Stimulated activated CD4-positive, alpha-beta T cell treated with anti-CD3 and anti-CD28 coated beads, Interleukin-12 subunit alpha, Interleukin-12 subunit beta, amount 100 ng/mL, for 48 hours (primary cell): ENCODE data around the gene KRT37.
"Not testable (repeated sequence)": the region's sequence is repeated elsewhere in the genome, so short reads cannot be mapped to it uniquely, and the experiment has no call there.

Experiments
- DNase-seq, 3 donors: peaks; one replicate each; pipeline ENCODE4 v3.0.0-alpha.2; 2020; ENCODE audit warnings: low read depth in 2 of 3, low spot score in 1 of 3

The KRT37 gene

GRCh38 chr17:41407226-41407625, 17.2 kb downstream of the KRT37 start:
- no peak for DNase-seq

GRCh38 chr17:41406205-41406604, 18.2 kb downstream of the KRT37 start:
- DNase-seq = no peak

- DNase-seq = peak; percentile 38 to 58 (median 38)
These were observed 20.2 kb downstream of the KRT37 start for GRCh38 chr17:41404024-41404671.

- no peak for DNase-seq
These were observed 20.9 kb downstream of the KRT37 start for GRCh38 chr17:41403404-41404023.

DNA sequence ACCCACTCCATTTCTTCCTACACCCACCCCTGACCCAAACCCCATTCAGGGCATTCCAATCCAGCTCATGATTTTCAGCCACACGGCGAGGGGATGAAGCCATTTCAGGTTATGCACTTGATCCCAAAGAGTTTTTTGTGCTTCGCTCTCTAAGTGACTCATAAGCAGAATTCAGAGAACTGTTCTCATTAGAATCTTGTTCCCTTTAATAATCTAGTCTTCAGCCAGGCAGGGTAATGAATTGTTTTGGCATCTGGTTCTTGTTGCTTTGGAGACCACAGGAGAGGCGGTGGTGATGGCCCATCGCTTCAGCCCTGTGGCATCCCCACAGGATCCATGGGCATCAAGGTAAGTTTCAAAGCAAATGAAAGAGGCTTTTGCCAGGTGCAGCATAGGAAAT, 22.2 kb downstream of the KRT37 start:
- DNase-seq = no peak

GRCh38 chr17:41396996-41397660, 27.3 kb downstream of the KRT37 start, which contains the start of gene KRT31:
Gene KRT31 (minus strand): TSS chr17:41397608. CDS start chr17:41397539, 69 bp downstream.
- DNase-seq = no peak

GRCh38 chr17:41396340-41396739, 28.0 kb downstream of the KRT37 start:
- DNase-seq = no peak

DNA sequence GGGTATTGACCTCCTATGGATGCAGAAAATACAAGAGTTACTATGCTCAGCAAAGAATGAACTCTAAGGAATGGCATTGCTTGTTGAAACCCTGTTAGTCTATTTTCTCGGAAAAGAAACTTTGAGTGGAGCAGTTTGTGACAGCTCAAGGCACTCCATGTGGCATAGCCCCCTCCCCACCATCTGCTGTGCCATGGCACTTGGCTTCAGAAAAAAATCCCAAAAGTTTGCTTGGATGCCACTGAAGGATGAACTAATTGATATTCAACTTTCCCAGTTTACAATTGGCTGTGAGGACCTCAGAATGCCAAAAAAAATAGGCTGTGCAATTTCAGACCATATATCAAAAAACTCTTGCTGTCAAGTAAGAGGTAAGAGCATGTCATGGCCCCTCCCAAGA, 28.8 kb downstream of the KRT37 start:
- DNase-seq = no peak

- not testable (repeated sequence) for DNase-seq
These were observed 29.3 kb downstream of the KRT37 start for GRCh38 chr17:41395044-41395443.

- DNase-seq = no peak
These were observed 30.0 kb downstream of the KRT37 start for GRCh38 chr17:41394254-41394996.

- DNase-seq = no peak
These were observed 30.6 kb downstream of the KRT37 start for GRCh38 chr17:41393826-41394225.

DNA sequence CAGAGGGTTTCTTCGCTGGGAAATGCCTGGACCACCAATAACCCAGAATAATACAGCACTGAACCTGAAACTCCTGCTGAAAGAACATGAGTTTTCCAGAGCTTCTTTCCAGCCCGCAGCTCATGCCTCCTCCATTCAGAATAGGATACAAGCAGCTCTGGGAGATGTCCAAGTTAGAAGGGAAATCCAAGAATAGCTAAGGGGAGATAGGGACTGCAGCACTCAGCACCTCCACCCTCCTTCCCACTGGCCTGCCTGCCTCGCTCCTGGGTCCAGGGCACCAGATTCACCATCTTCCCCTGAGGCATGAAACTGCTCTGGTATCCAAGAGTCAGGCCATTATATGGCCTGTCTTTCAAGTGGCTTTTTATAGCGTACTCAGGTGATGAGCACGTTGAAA, 31.1 kb downstream of the KRT37 start:
- DNase-seq = no peak

DNA sequence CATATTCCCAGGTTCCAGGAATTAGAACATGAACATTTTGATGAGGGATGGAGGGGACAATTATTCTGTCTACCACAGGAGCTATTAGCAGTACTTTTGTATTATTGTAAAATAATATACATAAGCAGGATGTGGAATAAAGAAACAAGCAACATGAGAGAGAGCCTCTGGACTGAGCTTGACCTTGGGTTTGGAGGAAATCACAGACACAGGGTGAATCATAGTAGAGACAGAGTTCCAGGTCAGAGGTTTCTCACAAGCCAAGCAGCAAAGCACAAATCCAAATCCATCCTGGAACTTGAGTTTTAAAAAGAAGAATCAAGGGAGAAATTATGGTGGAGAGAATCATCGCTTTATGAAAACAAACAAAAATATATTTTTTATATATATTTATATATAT, 32.1 kb downstream of the KRT37 start:
- DNase-seq = no peak

- DNase-seq = no peak
These were observed 32.9 kb downstream of the KRT37 start for GRCh38 chr17:41391535-41391934.

DNA sequence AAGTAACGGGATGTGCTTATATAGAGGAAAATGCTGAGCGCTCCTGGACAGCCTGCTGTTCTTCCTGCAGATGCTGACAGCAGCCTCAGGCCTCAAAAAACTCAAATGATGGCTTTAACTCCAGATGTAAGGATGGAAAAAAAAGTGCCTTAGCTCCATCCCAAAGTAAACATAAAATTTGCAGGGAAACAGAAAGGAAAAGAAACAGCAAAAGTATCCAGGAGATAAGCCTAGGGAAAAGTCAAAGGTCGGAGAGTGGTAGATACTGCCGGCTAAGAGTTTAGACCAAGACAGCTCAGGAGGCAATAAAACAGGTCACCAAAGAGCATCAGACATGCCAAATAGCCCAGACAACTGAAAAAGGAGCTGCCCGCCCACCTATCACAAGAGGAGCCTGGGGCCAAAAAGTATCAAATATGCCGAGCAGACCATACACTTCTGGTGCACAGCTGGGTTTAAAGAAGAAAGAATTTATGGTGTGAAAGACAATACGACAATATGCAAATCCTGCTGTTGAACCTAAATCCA, 33.9 kb downstream of the KRT37 start:
- DNase-seq = no peak

GRCh38 chr17:41387670-41388069, 36.7 kb downstream of the KRT37 start:
- DNase-seq = no peak

DNA sequence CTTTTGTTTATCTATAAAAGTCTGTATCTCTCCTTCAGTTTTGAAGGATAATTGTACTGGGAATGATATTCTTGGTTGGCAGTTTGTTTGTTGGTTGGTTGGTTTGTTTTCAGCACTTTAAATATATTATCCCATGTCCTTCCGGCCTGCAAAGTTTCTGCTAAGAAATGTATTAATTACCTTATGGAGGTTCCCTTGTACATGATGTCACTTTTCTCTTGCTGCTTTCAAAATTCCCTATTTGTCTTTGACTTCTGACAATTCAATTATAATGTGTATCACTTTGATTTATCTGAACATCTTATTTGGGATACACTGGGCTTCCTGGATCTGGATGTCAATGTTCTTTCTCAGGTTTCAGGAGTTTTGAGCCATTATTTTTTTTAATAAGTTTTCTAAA, 38.2 kb downstream of the KRT37 start:
- no peak for DNase-seq

DNA sequence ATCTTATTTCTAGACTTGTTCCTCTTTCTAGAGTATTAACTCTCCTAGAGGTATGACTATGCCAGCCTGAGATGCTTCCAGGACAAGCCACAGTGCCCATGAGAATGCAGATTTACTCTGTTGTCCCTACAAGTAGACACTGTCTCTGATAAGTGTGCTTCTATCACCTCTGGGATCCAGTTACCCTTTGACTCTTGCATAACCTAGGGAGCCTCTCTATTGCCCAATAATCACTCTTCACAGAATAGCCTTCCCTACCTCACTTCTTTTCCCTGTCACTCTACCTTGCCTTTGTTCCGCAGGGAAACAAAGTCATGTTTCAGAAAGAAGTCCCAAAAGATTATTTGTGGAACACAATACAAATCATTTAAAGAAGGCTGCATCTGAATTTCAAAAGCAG, 40.7 kb downstream of the KRT37 start:
- DNase-seq = no peak

DNA sequence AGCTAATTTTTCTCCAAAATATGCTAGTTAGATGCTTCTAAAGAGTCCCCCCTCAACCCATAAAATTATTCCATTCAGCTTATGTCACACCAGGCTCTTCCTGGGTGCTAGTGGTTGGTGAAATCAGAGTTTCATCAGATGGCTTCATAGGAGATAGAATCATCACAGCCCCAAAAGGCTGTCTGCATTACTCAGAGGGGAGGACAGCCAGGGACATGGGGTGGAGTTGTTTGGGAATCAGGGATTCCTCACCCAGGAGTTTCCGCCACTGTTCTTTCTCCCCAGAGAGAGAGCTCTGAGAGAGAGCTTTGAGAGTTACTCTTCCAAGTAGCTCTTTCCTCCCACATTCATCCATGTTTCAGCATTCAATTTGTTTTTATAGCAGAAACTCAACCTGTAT, 42.0 kb downstream of the KRT37 start:
- DNase-seq = no peak

GRCh38 chr17:41381943-41382342, 42.4 kb downstream of the KRT37 start, which contains the start of gene KRT34:
Gene KRT34 (minus strand): TSS chr17:41382306. CDS start chr17:41382246, 60 bp downstream.
- not testable (repeated sequence) for DNase-seq

DNA sequence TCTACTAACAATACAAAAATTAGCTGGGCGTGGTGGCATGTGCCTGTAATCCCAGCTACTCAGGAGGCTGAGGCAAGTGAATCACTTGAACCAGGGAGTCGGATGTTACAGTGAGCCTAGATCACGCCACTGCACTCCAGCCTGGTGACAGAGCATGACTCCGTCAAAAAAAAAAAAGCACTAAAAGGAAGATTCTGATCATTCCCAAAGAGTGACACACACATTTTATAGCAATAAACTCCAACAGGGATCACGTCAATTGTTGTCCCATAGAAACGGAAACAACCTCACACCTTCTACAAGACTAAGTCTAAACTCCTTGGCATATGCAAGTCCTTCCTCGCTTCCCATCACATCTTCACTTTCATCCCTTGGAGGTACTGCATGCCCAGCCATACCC, 44.3 kb downstream of the KRT37 start:
- not testable (repeated sequence) for DNase-seq
